GM18519 (cell line): Measurements from ENCODE around the gene PRDM16.

Source experiments
- ATAC-seq: cut with Tn5 transposase; IDR thresholded peaks from one replicate; pipeline ENCODE4 v1.9.1; 2021; ENCODE audit warnings: mild to moderate bottlenecking, moderate library complexity; ENCODE audit not compliant: unreplicated experiment, low FRiP score

PRDM16 gene

DNA sequence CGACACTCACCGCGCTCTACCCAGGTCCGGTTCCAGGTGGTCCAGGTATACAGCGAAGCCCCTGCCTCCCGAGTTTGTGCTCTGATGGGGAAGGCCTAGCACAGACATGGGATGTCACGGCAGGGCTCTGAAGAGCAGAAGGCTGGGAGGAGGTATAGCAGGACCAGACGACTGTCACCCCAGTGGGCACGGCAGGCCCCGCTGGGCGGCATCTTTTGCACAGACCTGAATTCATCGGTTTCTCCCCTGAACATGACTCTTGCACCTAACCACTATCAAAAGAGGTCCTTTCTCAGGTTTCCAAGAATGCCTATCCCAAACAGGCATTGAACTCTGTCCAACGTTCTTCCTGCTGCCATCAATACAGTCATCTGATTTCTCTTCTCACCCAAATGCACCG, 416.0 kb downstream of the PRDM16 start:
- no peak for ATAC-seq
